Muscle layer of duodenum (tissue), 2 donors: ENCODE results near the gene NINJ2.

Experiments
- H3K27ac ChIP-seq: one replicate; pipeline ENCODE4 v1.7.0; 2013; ENCODE audit warnings: mild to moderate bottlenecking, low read length
- H3K27me3 ChIP-seq: one replicate; pipeline ENCODE4 v1.7.0; 2013; ENCODE audit warnings: low read depth, mild to moderate bottlenecking, control low read depth, low read length
- H3K36me3 ChIP-seq, 2 donors: one replicate each; pipeline ENCODE4 v1.7.0; 2013; ENCODE audit warnings: low read length in 2 of 2, control low read depth in 1 of 2, mild to moderate bottlenecking in 1 of 2; ENCODE audit not compliant: insufficient read depth in 2 of 2, control insufficient read depth in 1 of 2
- H3K4me1 ChIP-seq, 2 donors: one replicate each; pipeline ENCODE4 v1.7.0; 2013; ENCODE audit warnings: low read length in 2 of 2, mild to moderate bottlenecking in 2 of 2, control low read depth in 1 of 2, moderate library complexity in 1 of 2; ENCODE audit not compliant: insufficient read depth in 2 of 2, control insufficient read depth in 1 of 2
- H3K4me3 ChIP-seq, 2 donors: one replicate each; pipeline ENCODE4 v1.7.0; 2013; ENCODE audit warnings: low read length in 2 of 2, low read depth in 1 of 2, mild to moderate bottlenecking in 1 of 2
- H3K9me3 ChIP-seq, 2 donors: one replicate each; pipeline ENCODE4 v1.7.0; 2013; ENCODE audit warnings: low read length in 2 of 2, control low read depth in 1 of 2, mild to moderate bottlenecking in 1 of 2; ENCODE audit not compliant: control insufficient read depth in 1 of 2
- donor health status: healthy.

The NINJ2 gene

GRCh38 chr12:693934-694533, 30.8 kb upstream of the NINJ2 start:
- Histone ChIP-seq H3K4me3 (no peak overlapping the region), H3K9me3 (peaks cover 0 to 9% of the 10 kb centered on the region in 2 donors), H3K27me3 (no peaks in the 10 kb centered on the region), H3K36me3 (no peaks in the 10 kb centered on the region), H3K27ac (no peak overlapping the region), H3K4me1 (no peaks in the 10 kb centered on the region)

- no peak overlapping the region for H3K27ac ChIP-seq
- H3K27me3 ChIP-seq: no peaks in the 10 kb centered on the region
- no peak overlapping the region for H3K4me3 ChIP-seq
- no peaks in the 10 kb centered on the region for H3K4me1 ChIP-seq
- no peaks in the 10 kb centered on the region for H3K9me3 ChIP-seq
- H3K36me3 ChIP-seq: no peaks in the 10 kb centered on the region
These were observed 29.0 kb upstream of the NINJ2 start for GRCh38 chr12:692274-692673.

- Histone ChIP-seq H3K27ac (no peak overlapping the region), H3K9me3 (no peaks in the 10 kb centered on the region)
These were observed 27.2 kb upstream of the NINJ2 start for GRCh38 chr12:690466-690865.

GRCh38 chr12:685388-685787, 22.1 kb upstream of the NINJ2 start:
- H3K4me1 ChIP-seq: no peaks in the 10 kb centered on the region
- no peak overlapping the region for H3K27ac ChIP-seq
- H3K9me3 ChIP-seq: no peaks in the 10 kb centered on the region

More at GRCh38 chr12:690466-690865, 27.2 kb upstream of the NINJ2 start:
- Histone ChIP-seq H3K4me1 (no peaks in the 10 kb centered on the region), H3K4me3 (no peak overlapping the region), H3K27me3 (no peaks in the 10 kb centered on the region), H3K36me3 (no peaks in the 10 kb centered on the region)

GRCh38 chr12:684416-684815, 21.2 kb upstream of the NINJ2 start:
- Histone ChIP-seq H3K9me3 (no peaks in the 10 kb centered on the region), H3K27ac (no peak overlapping the region), H3K4me1 (no peaks in the 10 kb centered on the region), H3K4me3 (no peak overlapping the region), H3K36me3 (no peaks in the 10 kb centered on the region), H3K27me3 (no peaks in the 10 kb centered on the region)

More at GRCh38 chr12:685388-685787, 22.1 kb upstream of the NINJ2 start:
- H3K27me3 ChIP-seq: no peaks in the 10 kb centered on the region
- no peaks in the 10 kb centered on the region for H3K36me3 ChIP-seq
- H3K4me3 ChIP-seq: no peak overlapping the region

GRCh38 chr12:681568-682256, 18.5 kb upstream of the NINJ2 start:
- Histone ChIP-seq H3K9me3 (no peaks in the 10 kb centered on the region), H3K27ac (no peak overlapping the region), H3K4me1 (no peaks in the 10 kb centered on the region), H3K36me3 (no peaks in the 10 kb centered on the region), H3K27me3 (no peaks in the 10 kb centered on the region), H3K4me3 (no peak overlapping the region)

GRCh38 chr12:678747-679712, 15.8 kb upstream of the NINJ2 start:
- no peaks in the 10 kb centered on the region for H3K36me3 ChIP-seq
- H3K27me3 ChIP-seq: no peaks in the 10 kb centered on the region
- no peaks in the 10 kb centered on the region for H3K4me1 ChIP-seq
- H3K4me3 ChIP-seq: no peak overlapping the region
- H3K9me3 ChIP-seq: no peaks in the 10 kb centered on the region
- H3K27ac ChIP-seq: no peak overlapping the region

GRCh38 chr12:675562-675961, 12.3 kb upstream of the NINJ2 start:
- Histone ChIP-seq H3K9me3 (no peaks in the 10 kb centered on the region), H3K4me1 (no peaks in the 10 kb centered on the region), H3K27me3 (no peaks in the 10 kb centered on the region), H3K4me3 (no peak overlapping the region), H3K27ac (no peak overlapping the region), H3K36me3 (no peaks in the 10 kb centered on the region)

GRCh38 chr12:674272-674781, 11.1 kb upstream of the NINJ2 start:
- Histone ChIP-seq H3K27ac (no peak overlapping the region), H3K9me3 (no peaks in the 10 kb centered on the region), H3K27me3 (no peaks in the 10 kb centered on the region), H3K4me3 (no peak overlapping the region), H3K4me1 (no peaks in the 10 kb centered on the region), H3K36me3 (no peaks in the 10 kb centered on the region)

GRCh38 chr12:673849-674248, 10.6 kb upstream of the NINJ2 start:
- no peaks in the 10 kb centered on the region for H3K4me1 ChIP-seq
- no peak overlapping the region for H3K27ac ChIP-seq
- H3K36me3 ChIP-seq: no peaks in the 10 kb centered on the region
- no peaks in the 10 kb centered on the region for H3K9me3 ChIP-seq
- H3K4me3 ChIP-seq: no peak overlapping the region
- H3K27me3 ChIP-seq: no peaks in the 10 kb centered on the region

GRCh38 chr12:669576-669945, 6.3 kb upstream of the NINJ2 start:
- no peaks in the 10 kb centered on the region for H3K27me3 ChIP-seq
- H3K27ac ChIP-seq: no peak overlapping the region
- no peaks in the 10 kb centered on the region for H3K9me3 ChIP-seq
- no peaks in the 10 kb centered on the region for H3K4me1 ChIP-seq
- H3K36me3 ChIP-seq: no peaks in the 10 kb centered on the region
- H3K4me3 ChIP-seq: no peak overlapping the region
